ENCODE results near the gene TMEM198.

TMEM198 gene, protein sequence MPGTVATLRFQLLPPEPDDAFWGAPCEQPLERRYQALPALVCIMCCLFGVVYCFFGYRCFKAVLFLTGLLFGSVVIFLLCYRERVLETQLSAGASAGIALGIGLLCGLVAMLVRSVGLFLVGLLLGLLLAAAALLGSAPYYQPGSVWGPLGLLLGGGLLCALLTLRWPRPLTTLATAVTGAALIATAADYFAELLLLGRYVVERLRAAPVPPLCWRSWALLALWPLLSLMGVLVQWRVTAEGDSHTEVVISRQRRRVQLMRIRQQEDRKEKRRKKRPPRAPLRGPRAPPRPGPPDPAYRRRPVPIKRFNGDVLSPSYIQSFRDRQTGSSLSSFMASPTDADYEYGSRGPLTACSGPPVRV

GRCh38 chr2:219543596-219544358 lies at the start of gene TMEM198, which contains the start of gene CHPF:
TMEM198 (plus strand) TSS chr2:219544028; CDS start chr2:219544728, 700 bp downstream.
CHPF (minus strand) TSS chr2:219543809; CDS start chr2:219543538, 271 bp downstream.
- DNase-seq (ENCODE audit: low read depth in 3 of 3, low spot score in 1 of 3) = peak; percentile 77 to 85 (median 81)

- DNase-seq (ENCODE audit: low read depth in 3 of 3, low spot score in 1 of 3) = no peak
These were observed 48.8 kb upstream of the TMEM198 start for GRCh38 chr2:219494952-219495530.

DNA sequence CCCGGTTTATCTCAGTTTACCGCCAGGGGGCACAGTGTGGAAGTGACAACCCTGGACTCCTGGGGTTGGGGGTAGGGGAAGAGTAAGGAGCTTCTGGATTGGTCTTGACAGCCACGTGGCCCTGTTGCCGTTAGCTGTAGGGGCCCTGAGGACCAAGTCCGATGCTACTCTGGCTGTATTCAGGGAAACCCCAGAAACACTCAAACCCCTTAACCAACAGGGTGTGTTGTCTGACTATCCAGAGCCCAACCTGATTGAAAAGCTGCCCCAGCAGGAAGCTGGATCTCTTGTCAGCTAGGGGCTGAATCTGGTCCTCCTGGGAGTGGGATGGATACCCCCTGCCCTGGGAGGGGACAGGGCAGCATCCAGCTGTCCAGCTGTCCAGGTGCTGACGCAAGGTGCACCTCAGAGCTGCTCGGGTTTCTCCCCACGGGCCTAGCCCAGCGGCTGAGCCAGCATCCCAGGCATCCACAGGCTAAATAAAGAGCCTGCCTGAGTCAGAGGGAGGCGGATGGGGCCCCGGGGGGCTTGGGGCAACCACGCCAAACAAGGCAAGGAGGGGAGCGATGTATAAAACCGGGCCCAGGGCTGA lies 48.2 kb upstream of the TMEM198 start:
- no peak for DNase-seq (ENCODE audit: low read depth in 3 of 3, low spot score in 1 of 3)

- no peak for DNase-seq (ENCODE audit: low read depth in 3 of 3, low spot score in 1 of 3)
These were observed 47.5 kb upstream of the TMEM198 start for GRCh38 chr2:219496247-219496824.

- no peak for DNase-seq (ENCODE audit: low read depth in 3 of 3, low spot score in 1 of 3)
These were observed 46.9 kb upstream of the TMEM198 start for GRCh38 chr2:219496825-219497494.

- no peak for DNase-seq (ENCODE audit: low read depth in 3 of 3, low spot score in 1 of 3)
These were observed 46.1 kb upstream of the TMEM198 start for GRCh38 chr2:219497495-219498279.

DNA sequence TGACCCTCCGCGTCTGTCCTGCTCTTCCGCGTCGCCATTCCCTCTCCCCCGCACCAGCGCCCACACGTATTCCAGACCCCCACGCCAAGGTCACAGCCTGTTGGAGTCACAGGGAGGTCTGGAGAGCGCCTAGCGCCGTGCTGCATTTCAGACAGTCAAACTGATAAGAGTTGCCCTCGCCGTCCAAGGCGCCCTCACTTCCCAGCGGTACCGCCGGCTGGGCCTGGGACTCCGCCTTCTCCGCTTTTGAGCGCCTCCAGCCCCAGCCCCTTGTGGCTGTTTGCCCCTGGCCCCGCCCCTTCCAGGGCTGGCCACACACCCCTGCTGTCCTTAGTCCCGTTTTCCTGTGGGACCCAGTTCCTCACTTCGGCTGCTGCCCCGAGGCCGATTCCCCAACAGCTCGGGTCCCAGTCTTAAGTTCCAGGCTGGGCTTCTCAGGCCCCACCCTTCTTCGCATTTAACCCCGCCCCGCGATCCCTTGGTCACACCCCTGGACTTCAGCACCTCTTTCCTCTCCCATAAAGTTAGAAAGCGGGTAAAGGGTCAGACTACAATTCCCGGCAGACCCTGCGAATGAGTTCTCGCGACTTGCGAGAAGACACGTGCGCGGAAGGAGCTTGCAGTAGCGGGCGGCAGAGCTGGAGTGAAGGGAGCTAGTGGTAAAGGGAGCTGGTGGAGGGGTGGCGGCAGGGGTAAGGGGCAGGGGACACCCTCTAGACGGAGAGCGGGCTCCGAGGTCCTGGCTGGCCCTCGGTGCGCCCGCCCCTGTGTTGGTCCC lies 45.4 kb upstream of the TMEM198 start, which contains the start of gene GMPPA:
GMPPA (plus strand) TSS at position 612 of the 778 bp plus-strand sequence. CDS start 1,085 bp downstream, outside the sequence.
- DNase-seq (ENCODE audit: low read depth in 3 of 3, low spot score in 1 of 3) = peak; percentile 67 to 84 (median 80)

GRCh38 chr2:219499058-219499307 lies 44.8 kb upstream of the TMEM198 start:
- no peak for DNase-seq (ENCODE audit: low read depth in 3 of 3, low spot score in 1 of 3)

DNA sequence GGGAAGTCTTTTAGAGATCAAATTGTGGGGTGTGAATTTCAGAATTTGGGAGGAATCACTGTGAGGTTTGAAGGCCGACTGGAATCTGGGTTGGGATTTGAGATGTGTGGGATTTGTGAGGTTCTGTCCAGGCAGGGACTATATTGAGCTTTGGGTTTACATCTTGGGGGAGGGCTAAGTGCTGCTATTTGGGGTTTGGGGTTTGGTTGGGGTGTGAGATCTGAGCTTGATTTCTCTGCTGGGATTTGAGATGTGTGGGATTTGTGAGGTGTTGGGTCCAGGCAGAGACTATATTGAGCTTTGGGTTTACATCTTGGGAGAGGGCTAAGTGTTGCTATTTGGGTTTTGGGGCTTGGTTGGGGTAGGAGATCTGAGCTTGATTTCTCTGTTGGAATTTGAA lies 44.3 kb upstream of the TMEM198 start:
- no peak for DNase-seq (ENCODE audit: low read depth in 3 of 3, low spot score in 1 of 3)

DNA sequence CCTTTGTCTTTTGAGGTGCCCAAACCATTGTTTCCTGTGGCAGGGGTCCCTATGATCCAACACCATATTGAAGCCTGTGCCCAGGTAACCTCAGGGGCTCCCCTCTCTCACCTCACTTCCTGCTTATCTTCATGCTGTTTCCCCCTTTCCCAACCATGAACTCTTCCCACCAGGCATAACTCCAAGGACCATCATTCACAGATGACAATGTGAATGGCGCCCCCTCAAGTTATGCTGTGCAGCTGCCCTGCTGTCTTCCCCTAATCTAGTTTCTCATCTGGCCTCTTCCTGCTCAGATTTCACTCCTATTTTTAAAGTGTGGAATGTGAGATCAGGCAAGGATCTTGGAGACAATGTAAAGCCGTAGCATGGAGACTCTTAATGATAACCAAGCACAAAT lies 43.7 kb upstream of the TMEM198 start:
- no peak for DNase-seq (ENCODE audit: low read depth in 3 of 3, low spot score in 1 of 3)

GRCh38 chr2:219501849-219502248 lies 42.0 kb upstream of the TMEM198 start:
- no peak for DNase-seq (ENCODE audit: low read depth in 3 of 3, low spot score in 1 of 3)

DNA sequence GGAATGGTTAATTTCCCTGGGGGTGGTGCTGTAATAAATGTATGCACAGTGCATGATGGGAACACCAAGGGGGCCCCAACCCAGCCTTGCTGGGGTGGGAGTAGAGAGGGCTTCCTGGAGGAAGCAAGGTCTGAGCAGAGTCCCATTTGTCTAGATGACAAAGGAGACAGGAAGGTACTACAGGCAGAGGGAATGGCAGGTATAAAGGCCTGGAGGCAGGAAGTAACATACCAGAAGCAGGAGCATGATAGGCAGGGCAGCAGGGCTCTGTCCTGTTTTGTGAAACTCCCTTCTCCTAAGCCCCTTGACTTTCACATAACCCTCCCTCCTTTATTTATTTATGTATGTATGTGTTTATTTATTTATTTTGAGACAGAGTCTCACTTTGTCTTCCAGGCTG lies 41.2 kb upstream of the TMEM198 start:
- DNase-seq (ENCODE audit: low read depth in 3 of 3, low spot score in 1 of 3) = no peak

GRCh38 chr2:219505585-219505984 lies 38.2 kb upstream of the TMEM198 start:
- DNase-seq (ENCODE audit: low read depth in 3 of 3, low spot score in 1 of 3) = no peak

GRCh38 chr2:219506153-219506801 lies 37.6 kb upstream of the TMEM198 start:
- DNase-seq (ENCODE audit: low read depth in 3 of 3, low spot score in 1 of 3) = no peak

DNA sequence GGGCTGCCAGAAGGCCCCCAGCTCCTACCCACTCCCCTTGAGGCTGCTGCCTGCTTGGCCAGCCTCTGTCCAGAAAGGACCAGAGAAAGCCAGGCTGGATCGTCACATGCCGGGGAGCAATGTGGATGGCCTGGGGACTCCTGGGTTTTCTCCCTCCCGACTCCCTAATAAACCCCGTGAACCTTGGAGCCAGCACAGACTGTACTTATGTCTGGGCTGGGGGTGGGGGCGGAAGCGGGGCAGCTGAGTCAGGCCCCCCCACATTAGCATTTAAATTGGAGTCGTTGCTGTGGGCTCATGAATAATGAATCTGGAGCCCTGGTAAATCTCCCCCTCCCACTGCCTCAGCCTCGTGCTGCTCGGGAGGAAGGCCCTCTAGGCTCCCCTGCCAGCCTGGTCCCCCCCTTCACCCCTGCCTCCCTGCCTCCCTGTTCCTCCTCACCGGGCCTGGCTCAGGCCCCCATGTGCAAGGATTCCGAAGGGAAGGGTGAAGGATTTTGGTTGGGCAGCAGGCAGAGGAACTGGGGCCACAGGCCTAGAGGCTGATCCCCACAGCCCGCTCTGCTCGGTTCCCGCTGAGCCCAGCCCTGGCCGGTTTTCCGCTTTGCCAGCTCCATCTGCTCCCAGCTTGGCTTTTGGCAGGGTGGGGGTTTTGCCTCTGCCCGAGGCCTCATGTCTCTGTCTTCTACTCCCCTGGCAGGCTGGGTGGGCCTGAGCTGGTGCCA lies 36.9 kb upstream of the TMEM198 start:
- DNase-seq (ENCODE audit: low read depth in 3 of 3, low spot score in 1 of 3) = no peak

DNA sequence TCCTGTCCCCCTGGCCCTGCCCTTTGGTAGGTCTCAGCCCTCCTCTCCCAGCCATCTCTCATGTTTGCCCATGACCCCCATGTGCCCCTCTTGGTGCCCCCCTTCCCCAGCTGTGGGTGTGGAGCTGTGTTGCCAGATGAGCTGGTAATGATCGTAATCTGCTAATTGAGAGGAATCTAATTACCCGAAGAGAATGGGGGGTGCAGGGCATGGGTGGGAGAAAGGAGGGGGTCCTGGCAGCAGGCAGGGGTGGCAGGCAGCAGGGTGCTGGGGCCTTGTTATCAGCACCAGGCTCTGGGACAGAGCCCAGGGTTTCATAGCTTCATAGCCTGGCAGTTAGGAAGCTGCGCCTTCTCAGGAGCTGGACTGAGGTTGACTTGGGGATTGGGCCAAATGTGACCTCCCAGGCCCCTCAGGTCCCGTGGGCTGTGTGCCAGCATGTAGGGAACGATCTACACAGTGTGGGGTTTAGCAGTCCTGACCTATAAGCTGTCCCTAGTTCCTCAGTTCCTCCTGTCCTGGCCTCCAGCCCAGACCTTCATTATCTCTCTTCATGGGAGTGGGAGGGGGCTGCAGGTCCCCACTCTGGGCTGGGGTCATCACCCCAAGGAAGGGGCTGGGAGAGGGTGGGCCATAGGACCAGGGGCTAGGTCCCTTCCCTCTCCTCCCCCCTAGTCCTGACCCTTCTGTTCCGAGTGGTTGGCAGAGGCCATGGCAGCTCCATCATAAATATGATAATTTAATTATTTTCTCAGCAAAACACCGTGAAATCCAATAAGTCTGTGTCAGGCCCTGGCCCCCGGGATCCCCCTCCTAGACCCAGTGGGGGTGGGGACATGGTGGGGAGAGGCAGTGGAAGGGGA lies 36.0 kb upstream of the TMEM198 start:
- DNase-seq (ENCODE audit: low read depth in 3 of 3, low spot score in 1 of 3) = no peak

- DNase-seq (ENCODE audit: low read depth in 3 of 3, low spot score in 1 of 3) = no peak
These were observed 35.4 kb upstream of the TMEM198 start for GRCh38 chr2:219508444-219508734.
